ENCODE data around the gene OSTM1. TPM values are rescaled to one million over a fixed set of nuclear protein-coding genes. Genes with fewer than 3 reads are reported as not detected.
"Not testable (repeated sequence)": the region's sequence is repeated elsewhere in the genome, so short reads cannot be mapped to it uniquely, and the experiment has no call there.

The OSTM1 gene
- polyA plus RNA-seq, 1 donor from 2014 or later, result 54.7 TPM

DNA sequence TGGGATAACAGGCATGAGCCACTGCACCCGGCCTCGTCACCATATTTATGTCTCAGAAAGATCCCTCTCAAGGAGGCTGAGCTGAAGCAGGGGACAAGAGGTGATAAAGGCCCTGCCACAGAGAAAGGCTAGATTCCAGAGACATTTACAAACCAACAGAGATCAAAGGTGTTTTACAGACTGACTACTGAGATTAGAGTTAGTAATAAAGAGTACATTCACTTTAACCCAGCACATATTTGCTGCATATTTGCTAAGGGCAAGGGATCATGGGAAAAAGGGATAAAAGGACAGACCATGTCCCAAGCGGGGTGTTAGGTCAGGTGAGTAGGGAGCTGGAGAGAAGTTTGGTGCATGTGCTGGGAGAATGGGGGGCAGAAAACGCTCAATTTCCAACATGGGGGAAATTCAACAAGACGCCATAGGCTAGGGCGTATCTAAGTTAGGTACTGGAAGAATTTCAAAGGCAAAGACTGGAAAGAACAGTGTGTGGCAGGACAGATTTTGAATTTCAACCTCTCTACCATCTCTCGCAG is 72.8 kb downstream of the OSTM1 start (continued):
- no peak for TF ChIP-seq REST (IDR thresholded peaks at IDR 0.05; ENCODE audit: borderline replicate concordance)
- TF ChIP-seq POLR2AphosphoS5 (IDR thresholded peaks at IDR 0.05), result no peak

- H3K4me3 ChIP-seq (ENCODE audit: low read length); H3K36me3 ChIP-seq (ENCODE audit: insufficient read depth, low read length); H3K9me2 ChIP-seq (ENCODE audit: insufficient read depth, low read length); H3K4me2 ChIP-seq (ENCODE audit: low read length); H3K27ac ChIP-seq (ENCODE audit: low read length); H4K20me1 ChIP-seq (ENCODE audit: insufficient read depth); H3K27me3 ChIP-seq (ENCODE audit: insufficient read depth, low read depth, low read length); H3K9me3 ChIP-seq (ENCODE audit: low read length); H3K79me2 ChIP-seq (replicated peaks; ENCODE audit: insufficient read depth, low read length); H3F3A ChIP-seq (ENCODE audit: insufficient read depth, low read length, poor library complexity, severe bottlenecking); H2AFZ ChIP-seq (ENCODE audit: low read depth, low read length); H3K9ac ChIP-seq (ENCODE audit: low read length): not testable (repeated sequence)
Observed at GRCh38 chr6:108000259-108000658, 74.3 kb downstream of the OSTM1 start.

DNA sequence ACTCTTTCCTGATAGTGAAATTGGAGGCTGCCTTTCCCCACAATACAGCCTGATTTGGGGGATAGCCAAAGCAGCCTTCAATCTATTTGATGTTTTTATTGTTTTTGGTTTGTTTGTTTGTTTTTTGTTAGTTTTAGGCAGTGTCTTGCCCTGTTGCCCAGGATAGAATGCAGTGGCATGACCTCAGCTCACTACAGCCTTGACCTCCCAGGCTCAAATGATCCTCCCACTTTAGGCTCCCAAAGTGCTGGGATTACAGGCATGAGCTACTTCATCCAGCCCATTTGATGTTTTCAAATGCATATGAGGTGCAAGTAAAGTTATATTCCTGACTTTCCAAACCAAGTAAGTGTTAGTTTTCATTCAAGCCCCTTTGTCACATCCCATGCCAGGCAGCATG is 75.2 kb downstream of the OSTM1 start:
- Histone ChIP-seq H3K9me2 (ENCODE audit: insufficient read depth, low read length) (no peaks in the 10 kb centered on the region), H3K4me2 (ENCODE audit: low read length) (no peak overlapping the region), H2AFZ (ENCODE audit: low read depth, low read length) (no peak overlapping the region), H4K20me1 (ENCODE audit: insufficient read depth) (no peaks in the 10 kb centered on the region), H3K27me3 (ENCODE audit: insufficient read depth, low read depth, low read length) (peaks cover 8% of the 10 kb centered on the region), H3K9me3 (ENCODE audit: low read length) (no peaks in the 10 kb centered on the region), H3K27ac (ENCODE audit: low read length) (no peak overlapping the region), H3K9ac (ENCODE audit: low read length) (no peak overlapping the region), H3K4me3 (ENCODE audit: low read length) (no peak overlapping the region), H3K36me3 (ENCODE audit: insufficient read depth, low read length) (no peaks in the 10 kb centered on the region), H3K79me2 (replicated peaks; ENCODE audit: insufficient read depth, low read length) (no peaks in the 10 kb centered on the region), H3F3A (ENCODE audit: insufficient read depth, low read length, poor library complexity, severe bottlenecking) (no peaks in the 10 kb centered on the region)
- TF ChIP-seq SMC3 (conservative IDR thresholded peaks at IDR 0.05; ENCODE audit: poor library complexity) (no peak), EP300 (conservative IDR thresholded peaks at IDR 0.05; ENCODE audit: poor library complexity, severe bottlenecking) (no peak), EZH2 (IDR thresholded peaks at IDR 0.05; ENCODE audit: borderline replicate concordance, insufficient read depth, low read length, poor library complexity, severe bottlenecking) (no peak), RAD21 (conservative IDR thresholded peaks at IDR 0.05) (no peak), POLR2AphosphoS5 (IDR thresholded peaks at IDR 0.05) (no peak), MXI1 (conservative IDR thresholded peaks at IDR 0.05; ENCODE audit: poor library complexity, severe bottlenecking) (no peak), REST (IDR thresholded peaks at IDR 0.05; ENCODE audit: borderline replicate concordance) (no peak), TAF1 (IDR thresholded peaks at IDR 0.05; ENCODE audit: low read depth) (no peak)
- TF ChIP-seq, protein P1, sequence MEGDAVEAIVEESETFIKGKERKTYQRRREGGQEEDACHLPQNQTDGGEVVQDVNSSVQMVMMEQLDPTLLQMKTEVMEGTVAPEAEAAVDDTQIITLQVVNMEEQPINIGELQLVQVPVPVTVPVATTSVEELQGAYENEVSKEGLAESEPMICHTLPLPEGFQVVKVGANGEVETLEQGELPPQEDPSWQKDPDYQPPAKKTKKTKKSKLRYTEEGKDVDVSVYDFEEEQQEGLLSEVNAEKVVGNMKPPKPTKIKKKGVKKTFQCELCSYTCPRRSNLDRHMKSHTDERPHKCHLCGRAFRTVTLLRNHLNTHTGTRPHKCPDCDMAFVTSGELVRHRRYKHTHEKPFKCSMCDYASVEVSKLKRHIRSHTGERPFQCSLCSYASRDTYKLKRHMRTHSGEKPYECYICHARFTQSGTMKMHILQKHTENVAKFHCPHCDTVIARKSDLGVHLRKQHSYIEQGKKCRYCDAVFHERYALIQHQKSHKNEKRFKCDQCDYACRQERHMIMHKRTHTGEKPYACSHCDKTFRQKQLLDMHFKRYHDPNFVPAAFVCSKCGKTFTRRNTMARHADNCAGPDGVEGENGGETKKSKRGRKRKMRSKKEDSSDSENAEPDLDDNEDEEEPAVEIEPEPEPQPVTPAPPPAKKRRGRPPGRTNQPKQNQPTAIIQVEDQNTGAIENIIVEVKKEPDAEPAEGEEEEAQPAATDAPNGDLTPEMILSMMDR (IDR thresholded peaks at IDR 0.05; ENCODE audit: poor library complexity, severe bottlenecking), result no peak

All from neural cell (in vitro differentiated cells).